ENCODE data around the gene SYTL5.

- TF ChIP-seq ELK1 (IDR thresholded peaks at IDR 0.05; ENCODE audit: low read depth, low read length) = no peak
- no peak for TF ChIP-seq CTCF (IDR thresholded peaks at IDR 0.05)
- TF ChIP-seq USF2 (IDR thresholded peaks at IDR 0.05) = no peak
Observed at GRCh38 chrX:38038501-38038900, 32.1 kb downstream of the SYTL5 start.

Data from A549 (cell line).